Liver (tissue), 9 donors: ENCODE results near the gene DICER1. TPM values are rescaled to one million over a fixed set of nuclear protein-coding genes. Genes with fewer than 3 reads are reported as not detected.

Source experiments
- DNase-seq: peaks from one replicate; pipeline ENCODE4 v3.0.0-alpha.2; 2017; ENCODE audit warnings: low spot score
- H3K27ac ChIP-seq, 2 donors: one replicate each; pipeline ENCODE4 v1.7.0; 2013; ENCODE audit warnings: inconsistent platforms in 2 of 2, low read length in 2 of 2, control low read depth in 1 of 2, low read depth in 1 of 2, mild to moderate bottlenecking in 1 of 2
- H3K27me3 ChIP-seq, 4 donors: one replicate each; pipeline versions ENCODE4 v1.6.1 to v1.7.0; 2013; ENCODE audit warnings: low read length in 3 of 4, inconsistent platforms in 1 of 4, mild to moderate bottlenecking in 1 of 4, moderate library complexity in 1 of 4; ENCODE audit not compliant: control insufficient read depth in 4 of 4, insufficient read depth in 4 of 4
- H3K36me3 ChIP-seq, 4 donors: one replicate each; pipeline versions ENCODE4 v1.6.1 to v1.7.0; 2013; ENCODE audit warnings: low read length in 3 of 4, mild to moderate bottlenecking in 3 of 4, low read depth in 1 of 4, moderate library complexity in 1 of 4; ENCODE audit not compliant: control insufficient read depth in 4 of 4, insufficient read depth in 3 of 4
- H3K4me1 ChIP-seq, 4 donors: one replicate each; pipeline versions ENCODE4 v1.6.1 to v1.7.0; 2013; ENCODE audit warnings: low read length in 3 of 4, mild to moderate bottlenecking in 3 of 4, moderate library complexity in 1 of 4; ENCODE audit not compliant: control insufficient read depth in 4 of 4, insufficient read depth in 4 of 4
- H3K4me3 ChIP-seq, 3 donors: one replicate each; pipeline versions ENCODE4 v1.6.1 to v1.7.0; 2013; ENCODE audit warnings: low read length in 3 of 3, control low read depth in 1 of 3, low read depth in 1 of 3, mild to moderate bottlenecking in 1 of 3
- H3K9ac ChIP-seq, 2 donors: one replicate each; pipeline ENCODE4 v1.7.0; 2013; ENCODE audit warnings: low read length in 2 of 2, mild to moderate bottlenecking in 2 of 2, moderate library complexity in 2 of 2, control low read depth in 1 of 2, low read depth in 1 of 2
- H3K9me3 ChIP-seq, 4 donors: one replicate each; pipeline versions ENCODE4 v1.6.1 to v1.7.0; 2013; ENCODE audit warnings: low read length in 3 of 4; ENCODE audit not compliant: control insufficient read depth in 4 of 4
- ATF3 ChIP-seq: IDR thresholded peaks from 2 replicates; pipeline ENCODE4 v1.6.1; 2016; ENCODE audit warnings: antibody characterized with exemption
- CTCF ChIP-seq: fragments of 150-350 bp; IDR thresholded peaks from 2 replicates; pipeline ENCODE4 v1.5.1; 2017; ENCODE audit warnings: improper control_type of control experiment, low read depth, low read length; ENCODE audit not compliant: missing input control
- EGR1 ChIP-seq, 2 donors: IDR thresholded peaks; 2 replicates each; pipeline ENCODE4 v1.6.1; 2016 to 2018; ENCODE audit warnings: antibody characterized with exemption in 2 of 2, low read depth in 2 of 2
- FOXA1 ChIP-seq: IDR thresholded peaks from 2 replicates; pipeline ENCODE4 v1.6.1; 2016; ENCODE audit warnings: antibody characterized with exemption
- FOXA2 ChIP-seq: IDR thresholded peaks from 2 replicates; pipeline ENCODE4 v1.6.1; 2016; ENCODE audit warnings: antibody characterized with exemption
- GABPA ChIP-seq, 2 donors: IDR thresholded peaks in 1 of 2; conservative IDR thresholded peaks in 1 of 2; 2 replicates each; pipeline ENCODE4 v1.6.1; 2016; ENCODE audit warnings: antibody characterized with exemption in 2 of 2, mild to moderate bottlenecking in 1 of 2, moderate library complexity in 1 of 2
- HNF4A ChIP-seq, 2 donors: conservative IDR thresholded peaks; 2 replicates each; pipeline ENCODE4 v1.6.1; 2016; ENCODE audit warnings: antibody characterized with exemption in 2 of 2, mild to moderate bottlenecking in 2 of 2
- HNF4G ChIP-seq: IDR thresholded peaks from 2 replicates; pipeline ENCODE4 v1.6.1; 2016; ENCODE audit warnings: antibody characterized with exemption
- JUND ChIP-seq, 2 donors: IDR thresholded peaks; 2 replicates each; pipeline ENCODE4 v1.6.1; 2016; ENCODE audit warnings: antibody characterized with exemption in 2 of 2
- MAX ChIP-seq: IDR thresholded peaks from 2 replicates; pipeline ENCODE4 v1.6.1; 2016; ENCODE audit warnings: antibody characterized with exemption
- NR2F2 ChIP-seq: IDR thresholded peaks from 2 replicates; pipeline ENCODE4 v1.6.1; 2016; ENCODE audit warnings: antibody characterized with exemption
- RAD21 ChIP-seq, 2 donors: IDR thresholded peaks; 2 replicates each; pipeline ENCODE4 v1.6.1; 2016; ENCODE audit warnings: antibody characterized with exemption in 2 of 2, mild to moderate bottlenecking in 2 of 2
- REST ChIP-seq: IDR thresholded peaks from 2 replicates; pipeline ENCODE4 v1.6.1; 2016; ENCODE audit warnings: antibody characterized with exemption, mild to moderate bottlenecking
- RXRA ChIP-seq, 2 donors: IDR thresholded peaks; 2 replicates each; pipeline ENCODE4 v1.6.1; 2017 to 2018; ENCODE audit warnings: antibody characterized with exemption in 2 of 2, mild to moderate bottlenecking in 1 of 2
- SP1 ChIP-seq: IDR thresholded peaks from 2 replicates; pipeline ENCODE4 v1.6.1; 2018; ENCODE audit warnings: antibody characterized with exemption, mild to moderate bottlenecking
- TAF1 ChIP-seq: conservative IDR thresholded peaks from 2 replicates; pipeline ENCODE4 v1.6.1; 2016; ENCODE audit warnings: antibody characterized with exemption, mild to moderate bottlenecking
- YY1 ChIP-seq: IDR thresholded peaks from 2 replicates; pipeline ENCODE4 v1.6.1; 2016; ENCODE audit warnings: antibody characterized with exemption, mild to moderate bottlenecking
- ZBTB33 ChIP-seq: IDR thresholded peaks from 2 replicates; pipeline ENCODE4 v1.6.1; 2016; ENCODE audit warnings: antibody characterized with exemption
- WGBS: extraction: QIAGEN DNeasy Blood & Tissue Kit; methylation state at CpG from one replicate; pipeline ENCODE4 v1.1.7; 2013; 5-methylcytosine and 5-hydroxymethylcytosine counted together
- polyA plus RNA-seq, 2 donors: library from polyadenylated mRNA; stranded (reverse) in 1 of 2; unstranded in 1 of 2; fragments of 200-250 nt in 1 of 2; fragments of >200 nt in 1 of 2; fragmentation: Nextera tagmentation in 1 of 2; extraction: Ambion mirVana in 1 of 2; gene quantifications; one replicate each; pipeline versions ENCODE4 v1.2.1 to v1.2.3, GENCODE V29; 2013 to 2015
- total RNA-seq, 2 donors: library from RNA; depleted of rRNA; stranded (reverse); fragments of >200 nt; gene quantifications; one replicate each; pipeline ENCODE4 v1.2.3, GENCODE V29; 2014
- donor health status: healthy.
- donor health status: healthy.
- donor health status: healthy.
- donor health status: healthy.
- donor health status: healthy.

The DICER1 gene
- total and polyA plus RNA-seq, 4 donors = 7.5 to 43.6 (median 20.3) TPM

- Histone ChIP-seq H3K4me1 (peaks cover 2 to 42% (median 14%) of the 10 kb centered on the region in 4 donors), H3K36me3 (no peaks in the 10 kb centered on the region), H3K9me3 (no peaks in the 10 kb centered on the region), H3K27me3 (no peaks in the 10 kb centered on the region), H3K9ac (no peak overlapping the region), H3K27ac (no peak overlapping the region), H3K4me3 (no peak overlapping the region)
- no peak for TF ChIP-seq ATF3
- TF ChIP-seq HNF4G = no peak
- no peak for TF ChIP-seq REST
- TF ChIP-seq CTCF = no peak
- no peak for TF ChIP-seq HNF4A (conservative IDR thresholded peaks at IDR 0.05)
- no peak for TF ChIP-seq ZBTB33
- TF ChIP-seq MAX = no peak
- TF ChIP-seq GABPA (IDR thresholded peaks at IDR 0.05 in 1 of 2, conservative IDR thresholded peaks at IDR 0.05 in 1 of 2) = no peak
- TF ChIP-seq YY1 = no peak
- TF ChIP-seq RXRA (IDR thresholded peaks at IDR 0.05) = no peak
- no peak for TF ChIP-seq NR2F2
- no peak for TF ChIP-seq RAD21 (IDR thresholded peaks at IDR 0.05)
- no peak for TF ChIP-seq EGR1 (IDR thresholded peaks at IDR 0.05; ENCODE audit: low read depth in 2 of 2)
- TF ChIP-seq JUND (IDR thresholded peaks at IDR 0.05) = no peak
- TF ChIP-seq FOXA2 = no peak
- TF ChIP-seq FOXA1 = no peak
- TF ChIP-seq TAF1 = no peak
- TF ChIP-seq SP1 = no peak
- no peak for DNase-seq
- WGBS = 44% methylated on average over 4 of the region's 4 CpGs
Measured at GRCh38 chr14:95153866-95154265, 3.5 kb downstream of the DICER1 start.
